CD4-positive, CD25-positive, alpha-beta regulatory T cell (primary cell): Measurements from ENCODE around the gene ACSL5. TPM values are rescaled to one million over a fixed set of nuclear protein-coding genes. Genes with fewer than 3 reads are reported as not detected.
A peak's percentile ranks its signal among the peaks of the same experiment; 100 is the strongest.
"Not testable (repeated sequence)": the region's sequence is repeated elsewhere in the genome, so short reads cannot be mapped to it uniquely, and the experiment has no call there.

ENCODE experiments used
- ATAC-seq, 2 donors: fragments of 150-1000 bp; cut with Tn5 transposase; one replicate each; pipeline ENCODE4 v1.10.0; 2021; ENCODE audit warnings: low read depth in 2 of 2, moderate number of reproducible peaks in 2 of 2, moderate library complexity in 1 of 2
- DNase-seq, 3 donors: peaks; one replicate each; pipeline versions ENCODE4 v3.0.0 to v3.0.0-alpha.2; 2012 to 2022; ENCODE audit warnings: mixed read lengths in 1 of 3
- H3K27ac ChIP-seq: one replicate; pipeline ENCODE4 v1.7.0; 2013; ENCODE audit warnings: mild to moderate bottlenecking, low read length; ENCODE audit not compliant: insufficient read depth, poor library complexity, severe bottlenecking
- H3K27me3 ChIP-seq: one replicate; pipeline ENCODE4 v1.7.0; 2013; ENCODE audit warnings: low read length; ENCODE audit not compliant: control insufficient read depth, insufficient read depth
- H3K36me3 ChIP-seq: one replicate; pipeline ENCODE4 v1.7.0; 2013; ENCODE audit warnings: mild to moderate bottlenecking, low read length, moderate library complexity; ENCODE audit not compliant: control insufficient read depth, insufficient read depth
- H3K4me1 ChIP-seq: 2 replicates; pipeline ENCODE4 v1.7.0; 2013; ENCODE audit warnings: mild to moderate bottlenecking, low read length; ENCODE audit not compliant: insufficient read depth, control insufficient read depth, poor library complexity, severe bottlenecking
- H3K4me3 ChIP-seq: one replicate; pipeline ENCODE4 v1.7.0; 2013; ENCODE audit warnings: low read depth, mild to moderate bottlenecking, low read length, moderate library complexity
- H3K9me3 ChIP-seq, 2 experiments: 1 replicate in 1 of 2; 2 replicates in 1 of 2; pipeline ENCODE4 v1.7.0; 2013; ENCODE audit warnings: low read length in 2 of 2, mild to moderate bottlenecking in 1 of 2, moderate library complexity in 1 of 2; ENCODE audit not compliant: control insufficient read depth in 2 of 2
- H3K27ac Mint-ChIP-seq, 3 donors: one replicate each; pipeline ENCODE4 v1.8.0; 2020 to 2022; ENCODE audit warnings: mild to moderate bottlenecking in 3 of 3, mixed read lengths in 3 of 3, moderate library complexity in 2 of 3
- H3K27me3 Mint-ChIP-seq: one replicate; pipeline ENCODE4 v1.8.0; 2022; ENCODE audit warnings: mild to moderate bottlenecking, mixed read lengths
- H3K36me3 Mint-ChIP-seq: one replicate; pipeline ENCODE4 v1.8.0; 2020; ENCODE audit warnings: mixed read lengths
- H3K4me1 Mint-ChIP-seq, 4 donors: one replicate each; pipeline ENCODE4 v1.8.0; 2020 to 2022; ENCODE audit warnings: mixed read lengths in 4 of 4, mild to moderate bottlenecking in 1 of 4
- H3K4me3 Mint-ChIP-seq, 4 donors: one replicate each; pipeline ENCODE4 v1.8.0; 2020 to 2022; ENCODE audit warnings: mild to moderate bottlenecking in 4 of 4, mixed read lengths in 4 of 4, moderate library complexity in 3 of 4
- H3K9me3 Mint-ChIP-seq, 7 donors: one replicate each; pipeline ENCODE4 v1.8.0; 2020 to 2022; ENCODE audit warnings: mixed read lengths in 7 of 7, mild to moderate bottlenecking in 3 of 7, moderate library complexity in 2 of 7
- polyA plus RNA-seq, 4 donors: library from polyadenylated mRNA; unstranded; fragments of 300-500 nt; fragmentation: Illumina TruSeq; gene quantifications; one replicate each; pipeline ENCODE4 v1.2.3, GENCODE V29; 2021
- total RNA-seq: library from RNA; stranded (reverse); gene quantifications from one replicate; pipeline ENCODE4 v1.2.3, GENCODE V29; 2022

Gene ACSL5
- total and polyA plus RNA-seq, 5 donors from 2014 or later = 63.7 to 94.4 (median 77.4) TPM

GRCh38 chr10:112372182-112372810 is 1.6 kb upstream of the ACSL5 start:
- H3K4me3 Mint-ChIP-seq = peak overlapping the region in 2 of 4 donors; percentile 14 to 33

GRCh38 chr10:112374724-112375541 is 1.0 kb downstream of the ACSL5 start:
- Mint-ChIP-seq H3K27ac (peak overlapping the region; percentile 100), H3K4me1 (peaks cover 6 to 77% (median 54%) of the 10 kb centered on the region in 4 donors), H3K27me3 (no peaks in the 10 kb centered on the region), H3K36me3 (peaks cover 13% of the 10 kb centered on the region), H3K4me3 (peak overlapping the region; percentile 96 to 100 (median 98)), H3K9me3 (no peaks in the 10 kb centered on the region)
- H3K36me3 ChIP-seq = no peaks in the 10 kb centered on the region
- DNase-seq = peak in 2 of 3 donors; percentile 26 to 68
- H3K4me1 ChIP-seq = peaks cover 56% of the 10 kb centered on the region
- H3K9me3 ChIP-seq = no peaks in the 10 kb centered on the region
- peak; percentile 58 to 65 for ATAC-seq
- peak overlapping the region; percentile 90 for H3K27ac ChIP-seq
- H3K27me3 ChIP-seq = no peaks in the 10 kb centered on the region
- peak overlapping the region; percentile 97 for H3K4me3 ChIP-seq

More at GRCh38 chr10:112372182-112372810, 1.6 kb upstream of the ACSL5 start:
- not testable (repeated sequence) for H3K9me3 ChIP-seq, H3K36me3 Mint-ChIP-seq, H3K27me3 ChIP-seq, H3K4me3 ChIP-seq, ATAC-seq, H3K27me3 Mint-ChIP-seq, H3K36me3 ChIP-seq, H3K27ac ChIP-seq, DNase-seq, H3K9me3 Mint-ChIP-seq
- Mint-ChIP-seq H3K4me1 (peaks cover 6 to 70% (median 42%) of the 10 kb centered on the region in 4 donors), H3K27ac (peak overlapping the region in 1 of 3 donors; percentile 56)
- peaks cover 45% of the 10 kb centered on the region for H3K4me1 ChIP-seq

GRCh38 chr10:112375721-112376395 is 1.9 kb downstream of the ACSL5 start:
- Histone ChIP-seq H3K27ac (peak overlapping the region; percentile 90), H3K27me3 (no peaks in the 10 kb centered on the region), H3K4me1 (peaks cover 57% of the 10 kb centered on the region), H3K9me3 (no peaks in the 10 kb centered on the region), H3K36me3 (peaks cover 4% of the 10 kb centered on the region), H3K4me3 (peak overlapping the region; percentile 97)
- Mint-ChIP-seq H3K27ac (peak overlapping the region; percentile 100), H3K4me1 (peaks cover 6 to 82% (median 62%) of the 10 kb centered on the region in 4 donors), H3K9me3 (no peaks in the 10 kb centered on the region), H3K36me3 (peaks cover 22% of the 10 kb centered on the region), H3K4me3 (peak overlapping the region; percentile 96 to 100 (median 98)), H3K27me3 (no peaks in the 10 kb centered on the region)
- peak; percentile 36 to 81 (median 70) for DNase-seq
- ATAC-seq = peak; percentile 73 to 75

- ATAC-seq (peak in 1 of 2 donors; percentile 3), DNase-seq (no peak)
- peaks cover 57% of the 10 kb centered on the region for H3K4me1 ChIP-seq
- Mint-ChIP-seq H3K27ac (peak overlapping the region; percentile 100), H3K27me3 (no peaks in the 10 kb centered on the region), H3K4me1 (peaks cover 6 to 82% (median 64%) of the 10 kb centered on the region in 4 donors), H3K9me3 (no peaks in the 10 kb centered on the region), H3K36me3 (peaks cover 26% of the 10 kb centered on the region), H3K4me3 (peak overlapping the region; percentile 96 to 100 (median 98))
- H3K4me3 ChIP-seq = peak overlapping the region; percentile 97
- peak overlapping the region; percentile 90 for H3K27ac ChIP-seq
- H3K36me3 ChIP-seq = peaks cover 9% of the 10 kb centered on the region
- H3K9me3 ChIP-seq = no peaks in the 10 kb centered on the region
- H3K27me3 ChIP-seq = no peaks in the 10 kb centered on the region
Measured at GRCh38 chr10:112376396-112376790, 2.5 kb downstream of the ACSL5 start.

GRCh38 chr10:112377116-112377515 is 3.2 kb downstream of the ACSL5 start:
- H3K9me3 Mint-ChIP-seq, DNase-seq, H3K9me3 ChIP-seq, H3K27me3 Mint-ChIP-seq, ATAC-seq, H3K27me3 ChIP-seq: not testable (repeated sequence)
- Histone ChIP-seq H3K4me3 (peak overlapping the region; percentile 97), H3K27ac (peak overlapping the region; percentile 90), H3K4me1 (peaks cover 57% of the 10 kb centered on the region), H3K36me3 (peaks cover 13% of the 10 kb centered on the region)
- peaks cover 6 to 85% (median 66%) of the 10 kb centered on the region in 4 donors for H3K4me1 Mint-ChIP-seq
- peaks cover 26% of the 10 kb centered on the region for H3K36me3 Mint-ChIP-seq
- peak overlapping the region; percentile 100 for H3K27ac Mint-ChIP-seq
- peak overlapping the region; percentile 96 to 100 (median 98) for H3K4me3 Mint-ChIP-seq

- Mint-ChIP-seq H3K9me3 (no peaks in the 10 kb centered on the region), H3K27ac (peak overlapping the region in 2 of 3 donors; percentile 77 to 100), H3K4me1 (peaks cover 20 to 92% (median 73%) of the 10 kb centered on the region in 4 donors), H3K27me3 (no peaks in the 10 kb centered on the region), H3K4me3 (peak overlapping the region; percentile 41 to 96 (median 69)), H3K36me3 (peaks cover 36% of the 10 kb centered on the region)
- ATAC-seq = no peak
- Histone ChIP-seq H3K4me1 (peaks cover 53% of the 10 kb centered on the region), H3K27me3 (no peaks in the 10 kb centered on the region), H3K4me3 (no peak overlapping the region), H3K36me3 (peaks cover 21% of the 10 kb centered on the region), H3K9me3 (no peaks in the 10 kb centered on the region), H3K27ac (no peak overlapping the region)
- DNase-seq = no peak
Measured at GRCh38 chr10:112379635-112380296, 5.8 kb downstream of the ACSL5 start.
